Measurements from ENCODE around the gene METRNL. TPM values are rescaled to one million over a fixed set of nuclear protein-coding genes. Genes with fewer than 3 reads are reported as not detected.

The METRNL gene
- total RNA-seq, 2 experiments from 2014 or later = 16.9 to 23.3 TPM

GRCh38 chr17:83082424-83082823 is 3.0 kb downstream of the METRNL start:
- CTCF ChIA-PET (ENCODE audit: unreplicated experiment) = no interaction called here
- H3K27ac ChIP-seq (ENCODE audit: low read depth, low read length, poor library complexity, severe bottlenecking) = no peak overlapping the region
- no TSS peak for BruUV-seq (replicated peaks)

GRCh38 chr17:83082909-83083367 is 3.5 kb downstream of the METRNL start:
- H3K4me1 ChIP-seq (ENCODE audit: insufficient read depth, low read length, poor library complexity, severe bottlenecking) = peaks cover 34% of the 10 kb centered on the region

More at GRCh38 chr17:83082424-83082823, 3.0 kb downstream of the METRNL start:
- Histone ChIP-seq H3K36me3 (ENCODE audit: insufficient read depth, low read length) (no peaks in the 10 kb centered on the region), H2AFZ (ENCODE audit: low read length) (no peak overlapping the region), H3K79me2 (ENCODE audit: insufficient read depth, low read depth, low read length) (no peaks in the 10 kb centered on the region), H4K20me1 (ENCODE audit: insufficient read depth, low read length) (no peaks in the 10 kb centered on the region), H3K9me2 (ENCODE audit: insufficient read depth, low read length) (no peaks in the 10 kb centered on the region), H3K4me1 (ENCODE audit: insufficient read depth, low read length, poor library complexity, severe bottlenecking) (peaks cover 34% of the 10 kb centered on the region), H3K9me3 (ENCODE audit: low read length) (no peaks in the 10 kb centered on the region), H3K4me3 (ENCODE audit: low read depth, low read length, poor library complexity, severe bottlenecking) (no peak overlapping the region), H3K4me2 (ENCODE audit: low read length) (peak overlapping the region; percentile 82)
- intact Hi-C loops (cut with micrococcal nuclease; ENCODE audit: unreplicated experiment) = loop anchor here (1.0 to 5.0 kb wide), 2 partner anchors 92 to 165 kb away; no protein-coding TSS in a partner anchor
- DNase-seq (ENCODE audit: low spot score) = peak; percentile 37
- TF ChIP-seq EZH2phosphoT487 (IDR thresholded peaks at IDR 0.05; ENCODE audit: borderline replicate concordance, low read depth, low read length) (no peak), CTCF (conservative IDR thresholded peaks at IDR 0.05; ENCODE audit: low read length) (no peak)
- POLR2A ChIA-PET = no interaction called here

More at GRCh38 chr17:83082909-83083367, 3.5 kb downstream of the METRNL start:
- H3K79me2 ChIP-seq (ENCODE audit: insufficient read depth, low read depth, low read length) = no peaks in the 10 kb centered on the region
- intact Hi-C loops (cut with micrococcal nuclease; ENCODE audit: unreplicated experiment) = loop anchor here (1.0 to 5.0 kb wide), 2 partner anchors 91 to 166 kb away; no protein-coding TSS in a partner anchor
- ChIA-PET CTCF (ENCODE audit: unreplicated experiment) (no interaction called here), POLR2A (interaction anchor here (1.0 kb wide), 1 partner anchor 19 kb away, joined by 3 read pairs; no protein-coding TSS in a partner anchor)
- no peak for DNase-seq (ENCODE audit: low spot score)
- H3K4me3 ChIP-seq (ENCODE audit: low read depth, low read length, poor library complexity, severe bottlenecking) = no peak overlapping the region
- H3K9me3 ChIP-seq (ENCODE audit: low read length) = no peaks in the 10 kb centered on the region
- BruUV-seq (replicated peaks) = no TSS peak
- no peak overlapping the region for H3K27ac ChIP-seq (ENCODE audit: low read depth, low read length, poor library complexity, severe bottlenecking)
- H2AFZ ChIP-seq (ENCODE audit: low read length) = no peak overlapping the region
- no peak for TF ChIP-seq EZH2phosphoT487 (IDR thresholded peaks at IDR 0.05; ENCODE audit: borderline replicate concordance, low read depth, low read length)
- no peak for TF ChIP-seq CTCF (conservative IDR thresholded peaks at IDR 0.05; ENCODE audit: low read length)
- no peaks in the 10 kb centered on the region for H4K20me1 ChIP-seq (ENCODE audit: insufficient read depth, low read length)
- H3K36me3 ChIP-seq (ENCODE audit: insufficient read depth, low read length) = no peaks in the 10 kb centered on the region
- no peak overlapping the region for H3K4me2 ChIP-seq (ENCODE audit: low read length)
- H3K9me2 ChIP-seq (ENCODE audit: insufficient read depth, low read length) = no peaks in the 10 kb centered on the region

Measured in OCI-LY7 (cell line).